ENCODE measurements around the gene CALHM3.

The CALHM3 gene

GRCh38 chr10:103472005-103472404, 7.0 kb downstream of the CALHM3 start:
- DNase-seq: no peak

GRCh38 chr10:103470761-103471653, 8.0 kb downstream of the CALHM3 start:
- peak; percentile 78 to 83 for DNase-seq

GRCh38 chr10:103469201-103469600, 9.8 kb downstream of the CALHM3 start:
- no peak for DNase-seq

GRCh38 chr10:103467406-103467805, 11.6 kb downstream of the CALHM3 start:
- peak in 1 of 2 donors; percentile 38 for DNase-seq

- DNase-seq: no peak
Measured at GRCh38 chr10:103466734-103467133, 12.3 kb downstream of the CALHM3 start.

GRCh38 chr10:103465411-103466179, 13.4 kb downstream of the CALHM3 start:
- no peak for DNase-seq

- DNase-seq: no peak
Measured at GRCh38 chr10:103463499-103463898, 15.5 kb downstream of the CALHM3 start.

- no peak for DNase-seq
Measured at GRCh38 chr10:103459615-103460014, 19.4 kb downstream of the CALHM3 start.

- DNase-seq: no peak
Measured at GRCh38 chr10:103458720-103459119, 20.3 kb downstream of the CALHM3 start, which contains the start of gene CALHM1. Gene CALHM1 (minus strand): TSS chr10:103458900. CDS start chr10:103458751, 149 bp downstream.

- DNase-seq: no peak
Measured at GRCh38 chr10:103457896-103458583, 21.0 kb downstream of the CALHM3 start.

GRCh38 chr10:103457176-103457712, 21.8 kb downstream of the CALHM3 start:
- no peak for DNase-seq

- no peak for DNase-seq
Measured at GRCh38 chr10:103456074-103456660, 22.9 kb downstream of the CALHM3 start.

- no peak for DNase-seq
Measured at GRCh38 chr10:103455235-103455634, 23.8 kb downstream of the CALHM3 start.

- DNase-seq: no peak
Measured at GRCh38 chr10:103454026-103454425, 25.0 kb downstream of the CALHM3 start.

GRCh38 chr10:103452506-103453230, 26.4 kb downstream of the CALHM3 start:
- no peak for DNase-seq

GRCh38 chr10:103451831-103452505, 27.1 kb downstream of the CALHM3 start, which contains the start of gene CALHM2:
Gene CALHM2 (minus strand): TSS chr10:103452370. CDS start chr10:103449941, 2,429 bp downstream.
- DNase-seq: peak; percentile 42 to 43

- DNase-seq: peak; percentile 33 to 53
Measured at GRCh38 chr10:103451091-103451813, 27.8 kb downstream of the CALHM3 start.

GRCh38 chr10:103450201-103450695, 28.8 kb downstream of the CALHM3 start:
- DNase-seq: no peak

GRCh38 chr10:103449208-103450144, 29.6 kb downstream of the CALHM3 start:
- DNase-seq: no peak
